ENCODE measurements around the gene APOL1.
"Not testable (repeated sequence)": the region's sequence is repeated elsewhere in the genome, so short reads cannot be mapped to it uniquely, and the experiment has no call there.

The APOL1 gene

GRCh38 chr22:36263886-36264664 is 11.1 kb downstream of the APOL1 start:
- DNase-seq (ENCODE audit: low read depth in 2 of 2, low spot score in 1 of 2) = not testable (repeated sequence)

GRCh38 chr22:36267058-36267457 is 14.1 kb downstream of the APOL1 start:
- no peak for DNase-seq (ENCODE audit: low read depth in 2 of 2, low spot score in 1 of 2)

GRCh38 chr22:36267896-36268485 is 15.1 kb downstream of the APOL1 start:
- no peak for DNase-seq (ENCODE audit: low read depth in 2 of 2, low spot score in 1 of 2)

GRCh38 chr22:36271231-36271630 is 18.3 kb downstream of the APOL1 start:
- DNase-seq (ENCODE audit: low read depth in 2 of 2, low spot score in 1 of 2) = not testable (repeated sequence)

- not testable (repeated sequence) for DNase-seq (ENCODE audit: low read depth in 2 of 2, low spot score in 1 of 2)
These were observed 19.0 kb downstream of the APOL1 start for GRCh38 chr22:36271951-36272350.

- DNase-seq (ENCODE audit: low read depth in 2 of 2, low spot score in 1 of 2) = no peak
These were observed 21.6 kb downstream of the APOL1 start for GRCh38 chr22:36274531-36274930.

- peak in 1 of 2 donors; percentile 32 for DNase-seq (ENCODE audit: low read depth in 2 of 2, low spot score in 1 of 2)
These were observed 24.8 kb downstream of the APOL1 start for GRCh38 chr22:36277482-36278291.

- no peak for DNase-seq (ENCODE audit: low read depth in 2 of 2, low spot score in 1 of 2)
These were observed 26.3 kb downstream of the APOL1 start for GRCh38 chr22:36279219-36279666.

- no peak for DNase-seq (ENCODE audit: low read depth in 2 of 2, low spot score in 1 of 2)
These were observed 27.4 kb downstream of the APOL1 start for GRCh38 chr22:36280379-36280778.

- no peak for DNase-seq (ENCODE audit: low read depth in 2 of 2, low spot score in 1 of 2)
These were observed 28.9 kb downstream of the APOL1 start for GRCh38 chr22:36281781-36282327.

GRCh38 chr22:36282328-36282831 is 29.4 kb downstream of the APOL1 start:
- DNase-seq (ENCODE audit: low read depth in 2 of 2, low spot score in 1 of 2) = no peak

GRCh38 chr22:36284171-36284571 is 31.2 kb downstream of the APOL1 start:
- no peak for DNase-seq (ENCODE audit: low read depth in 2 of 2, low spot score in 1 of 2)

- no peak for DNase-seq (ENCODE audit: low read depth in 2 of 2, low spot score in 1 of 2)
These were observed 32.1 kb downstream of the APOL1 start for GRCh38 chr22:36285017-36285416.

- DNase-seq (ENCODE audit: low read depth in 2 of 2, low spot score in 1 of 2) = no peak
These were observed 32.6 kb downstream of the APOL1 start for GRCh38 chr22:36285545-36285944.

- peak in 1 of 2 donors; percentile 39 for DNase-seq (ENCODE audit: low read depth in 2 of 2, low spot score in 1 of 2)
These were observed 33.4 kb downstream of the APOL1 start for GRCh38 chr22:36286096-36286957.

GRCh38 chr22:36287881-36288515 is 35.1 kb downstream of the APOL1 start:
- no peak for DNase-seq (ENCODE audit: low read depth in 2 of 2, low spot score in 1 of 2)

- DNase-seq (ENCODE audit: low read depth in 2 of 2, low spot score in 1 of 2) = no peak
These were observed 35.9 kb downstream of the APOL1 start for GRCh38 chr22:36288571-36289405.

- no peak for DNase-seq (ENCODE audit: low read depth in 2 of 2, low spot score in 1 of 2)
These were observed 36.5 kb downstream of the APOL1 start for GRCh38 chr22:36289406-36289870.

GRCh38 chr22:36289948-36290371 is 37.0 kb downstream of the APOL1 start:
- not testable (repeated sequence) for DNase-seq (ENCODE audit: low read depth in 2 of 2, low spot score in 1 of 2)

Measured in stimulated activated CD8-positive, alpha-beta memory T cell treated with anti-CD3 and anti-CD28 coated beads, Interleukin-4, amount 100 ng/mL, for 1 hour (primary cell).